Metanephros (tissue), 1 donor: Measurements from ENCODE around the gene CEP112. TPM values are rescaled to one million over a fixed set of nuclear protein-coding genes. Genes with fewer than 3 reads are reported as not detected.

Experiments used
- total RNA-seq: library from RNA; depleted of rRNA; stranded (reverse); fragments of >200 nt; gene quantifications from one replicate; pipeline ENCODE4 v1.2.3, GENCODE V29; 2014

CEP112 gene
- total RNA-seq, result 19.3 TPM

DNA sequence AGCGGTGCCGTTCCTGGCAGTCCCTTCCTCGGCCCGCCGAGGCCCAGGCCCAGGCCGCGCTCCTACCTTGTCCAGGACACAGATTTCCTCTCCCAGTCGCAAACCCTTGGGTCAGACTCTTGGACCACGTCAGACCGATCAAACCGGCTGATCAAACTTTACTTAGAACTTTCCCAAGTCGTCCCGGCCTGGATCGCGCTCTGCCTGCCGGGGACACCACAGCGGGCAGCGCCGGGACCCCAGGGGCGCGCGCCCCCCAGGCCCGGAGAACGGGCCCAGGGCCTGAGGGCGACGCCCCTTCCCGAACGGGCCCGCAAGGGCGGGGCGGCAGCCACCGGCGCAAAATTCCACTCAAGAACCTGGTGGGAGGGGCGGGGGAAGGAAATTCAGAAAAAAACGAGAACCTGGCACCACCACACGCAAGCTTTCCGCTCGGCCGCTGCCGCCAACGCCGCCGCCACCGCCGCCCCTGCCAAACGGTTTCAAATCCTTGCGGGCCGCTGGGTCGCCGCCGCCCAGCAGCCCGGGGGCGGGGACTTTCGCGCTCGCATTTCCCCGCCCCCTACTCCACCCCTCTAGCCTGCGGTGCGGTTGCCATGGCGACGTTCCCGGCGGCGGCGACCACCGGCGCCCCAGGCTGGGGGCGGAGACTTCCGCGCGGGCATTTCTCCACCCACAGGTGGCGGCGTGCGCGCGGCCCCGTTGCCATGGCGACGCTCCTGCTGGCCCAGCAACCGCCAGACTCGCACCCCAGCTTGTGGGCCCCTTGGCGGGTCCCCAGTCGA, at the start of gene CEP112:
Gene CEP112, minus strand, starts transcription at position 541 of the 785 bp plus-strand sequence.

DNA sequence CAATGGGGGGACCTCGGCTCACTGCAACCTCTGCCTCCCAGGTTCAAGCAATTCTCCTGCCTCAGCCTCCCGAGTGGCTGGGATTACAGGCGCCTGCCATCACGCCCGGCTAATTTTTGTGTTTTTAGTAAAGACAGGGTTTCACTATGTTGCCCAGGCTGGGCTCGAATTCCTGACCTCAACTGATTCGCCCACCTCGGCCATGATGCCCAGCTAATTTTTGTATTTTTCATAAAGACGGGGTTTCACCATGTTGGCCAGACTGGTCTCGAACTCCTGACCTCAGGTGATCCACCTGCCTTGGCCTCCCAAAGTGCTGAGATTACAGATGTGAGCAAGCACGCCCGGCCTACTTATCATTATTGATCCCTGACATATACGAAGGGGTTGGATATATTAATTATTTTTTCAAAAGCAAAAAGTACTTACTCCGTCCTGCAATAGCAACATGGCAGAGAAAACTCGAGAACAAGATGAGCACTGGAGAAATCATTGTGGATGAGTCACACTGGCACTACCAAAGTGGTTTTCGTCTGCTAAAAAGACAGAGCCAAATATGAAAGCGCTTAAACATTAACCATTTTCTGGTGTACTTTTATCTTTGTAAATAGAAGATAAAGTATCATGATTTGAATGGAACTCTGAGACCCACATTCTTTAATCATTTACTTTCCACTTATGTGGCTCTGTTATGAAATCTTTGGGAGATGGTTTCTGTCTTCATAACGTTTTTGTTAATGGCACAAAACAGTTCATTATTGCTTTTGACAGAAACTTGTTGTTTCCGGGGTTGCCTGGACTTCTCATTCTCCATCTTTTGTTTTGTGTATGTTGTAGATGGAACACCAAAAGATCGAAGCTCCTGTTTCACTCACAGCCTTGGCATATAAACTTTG, 37.2 kb upstream of the CEP112 start, which contains the start of gene APOH:
Gene APOH, minus strand, starts transcription at position 529 of the 896 bp plus-strand sequence. Its CDS starts 36 bp downstream, at position 493.

Other genes starting within 250 kb of the CEP112 start
- not detected for gene APOH, start 37.3 kb upstream of the CEP112 start, total RNA-seq
- 32.9 TPM for gene PRKCA, start 110.5 kb upstream of the CEP112 start, total RNA-seq